HG03108 (cell line): ENCODE measurements around the gene CPT1C.

Experiments
- ATAC-seq: cut with Tn5 transposase; IDR thresholded peaks from one replicate; pipeline ENCODE4 v1.9.1; 2021; ENCODE audit warnings: moderate library complexity; ENCODE audit not compliant: unreplicated experiment

The CPT1C gene

GRCh38 chr19:49749055-49749716 lies 58.3 kb downstream of the CPT1C start:
- no peak for ATAC-seq

- ATAC-seq: no peak
Observed at GRCh38 chr19:49749771-49750170, 58.9 kb downstream of the CPT1C start.

GRCh38 chr19:49752701-49753100 lies 61.8 kb downstream of the CPT1C start:
- ATAC-seq: no peak

- no peak for ATAC-seq
Observed at GRCh38 chr19:49755956-49756355, 65.0 kb downstream of the CPT1C start.

GRCh38 chr19:49758292-49758691 lies 67.4 kb downstream of the CPT1C start:
- ATAC-seq: no peak

GRCh38 chr19:49761249-49761624 lies 70.3 kb downstream of the CPT1C start:
- ATAC-seq: no peak

GRCh38 chr19:49761625-49762311 lies 70.9 kb downstream of the CPT1C start:
- ATAC-seq: no peak

GRCh38 chr19:49763230-49763629 lies 72.3 kb downstream of the CPT1C start, which contains the start of gene TSKS:
TSS of gene TSKS (minus strand) at chr19:49763306. CDS start at chr19:49763247, 59 bp downstream.
- no peak for ATAC-seq
